Measurements from ENCODE around the gene LRFN4. TPM values are rescaled to one million over a fixed set of nuclear protein-coding genes. Genes with fewer than 3 reads are reported as not detected.

LRFN4 gene
- 11.6 and 26.6 TPM in 2 replicates for total RNA-seq

DNA sequence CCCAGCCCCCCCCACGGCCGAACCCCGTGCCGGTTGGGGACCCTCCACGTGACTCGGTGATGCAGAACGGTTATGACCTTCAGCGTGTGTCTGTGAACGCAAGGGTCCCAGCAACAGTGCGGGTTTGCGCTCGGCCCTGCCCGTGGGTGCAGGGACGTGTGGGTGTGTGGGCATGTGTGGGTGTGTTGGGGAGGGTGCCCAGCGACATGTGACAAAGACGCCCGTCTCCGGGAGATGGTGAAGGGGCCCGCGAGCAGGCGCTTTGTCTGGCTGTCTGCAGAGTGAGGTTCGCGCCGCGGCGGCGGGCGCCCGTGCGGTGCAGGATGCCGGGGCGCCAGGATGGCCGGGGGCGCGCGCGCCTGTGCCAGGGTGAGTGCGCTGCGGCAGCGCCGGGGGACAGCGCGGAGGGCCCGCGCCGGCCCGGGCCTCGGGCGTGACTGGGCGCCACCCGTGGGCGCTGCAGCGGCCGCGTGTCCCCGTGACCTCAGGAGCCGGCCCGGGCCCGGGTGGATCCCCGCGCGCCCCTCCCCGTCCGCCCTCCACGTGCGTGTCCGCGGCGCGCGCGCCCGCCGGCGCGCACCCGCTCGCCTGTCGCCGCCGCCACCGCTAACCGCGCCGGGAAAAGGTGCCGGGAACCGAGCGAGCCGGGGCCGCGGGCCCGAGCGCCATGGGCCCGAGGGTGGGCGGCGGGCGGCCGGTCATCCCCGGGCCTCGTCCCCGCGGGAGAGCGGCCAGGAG is at the start of gene LRFN4:
Gene LRFN4, plus strand, starts transcription at position 569 of the 738 bp plus-strand sequence. CDS start 681 bp downstream, outside the sequence.

DNA sequence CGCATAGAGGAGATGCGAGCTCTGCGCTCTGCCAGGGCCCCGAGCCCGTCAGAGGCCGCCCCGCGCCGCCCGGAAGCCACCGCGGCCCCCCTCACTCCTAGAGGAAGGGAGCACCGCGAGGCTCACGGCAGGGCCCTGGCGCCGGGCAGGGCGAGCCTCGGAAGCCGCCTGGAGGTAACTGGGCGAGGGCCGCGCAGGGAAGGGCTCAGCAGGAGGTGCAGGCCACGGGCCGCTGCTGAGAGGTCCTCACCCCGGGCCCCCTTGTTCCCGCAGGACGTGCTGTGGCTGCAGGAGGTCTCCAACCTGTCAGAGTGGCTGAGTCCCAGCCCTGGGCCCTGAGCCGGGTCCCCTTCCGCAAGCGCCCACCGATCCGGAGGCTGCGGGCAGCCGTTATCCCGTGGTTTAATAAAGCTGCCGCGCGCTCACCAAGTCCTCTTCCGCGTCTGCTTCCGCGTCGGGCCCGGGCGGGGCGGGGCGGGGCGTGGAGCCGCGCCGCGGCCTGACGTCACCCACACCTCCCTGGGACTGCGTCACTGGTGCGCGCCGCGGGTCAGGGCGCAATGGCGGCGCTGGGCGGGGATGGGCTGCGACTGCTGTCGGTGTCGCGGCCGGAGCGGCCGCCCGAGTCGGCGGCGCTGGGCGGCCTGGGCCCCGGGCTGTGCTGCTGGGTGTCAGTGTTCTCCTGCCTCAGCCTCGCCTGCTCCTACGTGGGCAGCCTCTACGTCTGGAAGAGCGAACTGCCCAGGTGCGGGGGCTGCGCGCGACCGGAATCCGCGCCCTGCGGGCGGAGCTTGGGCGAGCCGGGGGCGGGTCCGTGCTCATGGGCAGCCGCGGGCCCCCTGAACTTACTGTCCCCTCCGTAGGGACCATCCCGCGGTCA is 13.7 kb upstream of the LRFN4 start, which contains the start of gene RCE1:
Gene RCE1, plus strand, starts transcription at position 546 of the 880 bp plus-strand sequence. Its CDS starts 15 bp downstream, at position 561.

Other genes starting within 250 kb of the LRFN4 start
- gene RBM14, start 240.4 kb upstream of the LRFN4 start, total RNA-seq, result 14.4 and 53.5 TPM in 2 replicates
- gene RBM4, start 218.4 kb upstream of the LRFN4 start, total RNA-seq, result 90.1 and 106 TPM in 2 replicates
- gene RBM4B, start 179.2 kb upstream of the LRFN4 start, total RNA-seq, result 15.3 and 20.3 TPM in 2 replicates
- 0.14 and 0.66 TPM in 2 replicates for gene SPTBN2, start 127.8 kb upstream of the LRFN4 start, total RNA-seq
- 21.0 and 25.2 TPM in 2 replicates for gene RCE1, start 13.6 kb upstream of the LRFN4 start, total RNA-seq
- gene PC, start 101.3 kb downstream of the LRFN4 start, total RNA-seq, result 39.2 and 56.5 TPM in 2 replicates
- gene C11orf86, start 118.2 kb downstream of the LRFN4 start, total RNA-seq, result not detected in 2 replicates
- gene SYT12, start 166.1 kb downstream of the LRFN4 start, total RNA-seq, result under 0.01 and 2.0 TPM in 2 replicates
- 7.6 and 22.1 TPM in 2 replicates for gene RHOD, start 199.8 kb downstream of the LRFN4 start, total RNA-seq

All from placental pericyte (primary cell).